Activated CD8-positive, alpha-beta memory T cell treated with anti-CD3 and anti-CD28 coated beads, Interleukin-2, amount 50 U/mL, for 1 hour (primary cell): ENCODE data around the gene SENP2.
"Not testable (repeated sequence)": the region's sequence is repeated elsewhere in the genome, so short reads cannot be mapped to it uniquely, and the experiment has no call there.

ENCODE experiments used
- DNase-seq: peaks from one replicate; pipeline ENCODE4 v3.0.0-alpha.2; 2020; ENCODE audit errors: extremely low read depth

The SENP2 gene

GRCh38 chr3:185647134-185647879 is 61.2 kb downstream of the SENP2 start:
- no peak for DNase-seq

GRCh38 chr3:185647880-185648210 is 61.8 kb downstream of the SENP2 start:
- no peak for DNase-seq

GRCh38 chr3:185648396-185648795 is 62.3 kb downstream of the SENP2 start:
- DNase-seq: no peak

GRCh38 chr3:185649414-185649813 is 63.3 kb downstream of the SENP2 start:
- no peak for DNase-seq

GRCh38 chr3:185651971-185652370 is 65.9 kb downstream of the SENP2 start:
- no peak for DNase-seq

- no peak for DNase-seq
Measured at GRCh38 chr3:185653949-185654757, 68.1 kb downstream of the SENP2 start.

GRCh38 chr3:185654758-185655145 is 68.7 kb downstream of the SENP2 start:
- DNase-seq: no peak

- no peak for DNase-seq
Measured at GRCh38 chr3:185655426-185656320, 69.6 kb downstream of the SENP2 start.

- DNase-seq: no peak
Measured at GRCh38 chr3:185656321-185656840, 70.3 kb downstream of the SENP2 start.

- no peak for DNase-seq
Measured at GRCh38 chr3:185657211-185657610, 71.1 kb downstream of the SENP2 start.

GRCh38 chr3:185657691-185658503 is 71.8 kb downstream of the SENP2 start:
- DNase-seq: no peak

- no peak for DNase-seq
Measured at GRCh38 chr3:185658504-185658912, 72.4 kb downstream of the SENP2 start.

GRCh38 chr3:185658943-185659342 is 72.8 kb downstream of the SENP2 start:
- DNase-seq: no peak

- no peak for DNase-seq
Measured at GRCh38 chr3:185659942-185660921, 74.1 kb downstream of the SENP2 start.

GRCh38 chr3:185661296-185661695 is 75.2 kb downstream of the SENP2 start:
- not testable (repeated sequence) for DNase-seq

GRCh38 chr3:185661772-185662171 is 75.7 kb downstream of the SENP2 start:
- DNase-seq: no peak

GRCh38 chr3:185663929-185664328 is 77.8 kb downstream of the SENP2 start:
- no peak for DNase-seq

GRCh38 chr3:185667574-185667973 is 81.5 kb downstream of the SENP2 start:
- DNase-seq: no peak

GRCh38 chr3:185677146-185677829 is 91.2 kb downstream of the SENP2 start:
- DNase-seq: no peak
